GM13977 (cell line): Measurements from ENCODE around the gene SUGP1.

Experiments used
- DNase-seq: peaks from one replicate; pipeline ENCODE4 v3.0.0; 2012; ENCODE audit warnings: low spot score
- in situ Hi-C: fragments of 300-500 bp; cut with MboI; formaldehyde crosslinking; loops from one replicate; pipeline ENCODE4 v1.12.0; 2022; ENCODE audit warnings: low sequenced_read_pairs, low pct_unique_long_range_greater_than_20kb, mixed read lengths, inconsistent platforms; ENCODE audit not compliant: unreplicated experiment
- TF ChIP-seq, protein P1 (sequence below): IDR thresholded peaks from 2 replicates; pipeline ENCODE4 v1.5.1; 2012; ENCODE audit warnings: mild to moderate bottlenecking, control low read depth; ENCODE audit not compliant: insufficient read depth; ENCODE audit errors: extremely low read depth, missing control alignments

SUGP1 gene

DNA sequence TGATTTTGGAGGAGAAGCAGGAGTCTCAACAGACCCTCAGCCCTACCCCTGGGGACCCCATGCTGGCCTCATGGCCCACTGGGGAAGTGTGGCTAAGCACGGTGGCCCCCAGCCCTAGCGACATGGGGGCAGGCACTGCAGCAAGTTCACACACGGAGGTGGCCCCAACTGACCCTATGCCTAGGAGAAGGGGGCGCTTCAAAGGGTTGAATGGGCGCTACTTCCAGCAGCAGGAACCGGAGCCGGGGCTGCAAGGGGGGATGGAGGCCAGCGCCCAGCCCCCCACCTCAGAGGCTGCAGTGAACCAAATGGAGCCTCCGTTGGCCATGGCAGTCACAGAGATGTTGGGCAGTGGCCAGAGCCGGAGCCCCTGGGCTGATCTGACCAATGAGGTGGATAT lies 93.6 kb downstream of the SUGP1 start:
- TF ChIP-seq, protein P1, sequence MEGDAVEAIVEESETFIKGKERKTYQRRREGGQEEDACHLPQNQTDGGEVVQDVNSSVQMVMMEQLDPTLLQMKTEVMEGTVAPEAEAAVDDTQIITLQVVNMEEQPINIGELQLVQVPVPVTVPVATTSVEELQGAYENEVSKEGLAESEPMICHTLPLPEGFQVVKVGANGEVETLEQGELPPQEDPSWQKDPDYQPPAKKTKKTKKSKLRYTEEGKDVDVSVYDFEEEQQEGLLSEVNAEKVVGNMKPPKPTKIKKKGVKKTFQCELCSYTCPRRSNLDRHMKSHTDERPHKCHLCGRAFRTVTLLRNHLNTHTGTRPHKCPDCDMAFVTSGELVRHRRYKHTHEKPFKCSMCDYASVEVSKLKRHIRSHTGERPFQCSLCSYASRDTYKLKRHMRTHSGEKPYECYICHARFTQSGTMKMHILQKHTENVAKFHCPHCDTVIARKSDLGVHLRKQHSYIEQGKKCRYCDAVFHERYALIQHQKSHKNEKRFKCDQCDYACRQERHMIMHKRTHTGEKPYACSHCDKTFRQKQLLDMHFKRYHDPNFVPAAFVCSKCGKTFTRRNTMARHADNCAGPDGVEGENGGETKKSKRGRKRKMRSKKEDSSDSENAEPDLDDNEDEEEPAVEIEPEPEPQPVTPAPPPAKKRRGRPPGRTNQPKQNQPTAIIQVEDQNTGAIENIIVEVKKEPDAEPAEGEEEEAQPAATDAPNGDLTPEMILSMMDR = no peak
- no peak for DNase-seq
- in situ Hi-C loops = no loop called here

DNA sequence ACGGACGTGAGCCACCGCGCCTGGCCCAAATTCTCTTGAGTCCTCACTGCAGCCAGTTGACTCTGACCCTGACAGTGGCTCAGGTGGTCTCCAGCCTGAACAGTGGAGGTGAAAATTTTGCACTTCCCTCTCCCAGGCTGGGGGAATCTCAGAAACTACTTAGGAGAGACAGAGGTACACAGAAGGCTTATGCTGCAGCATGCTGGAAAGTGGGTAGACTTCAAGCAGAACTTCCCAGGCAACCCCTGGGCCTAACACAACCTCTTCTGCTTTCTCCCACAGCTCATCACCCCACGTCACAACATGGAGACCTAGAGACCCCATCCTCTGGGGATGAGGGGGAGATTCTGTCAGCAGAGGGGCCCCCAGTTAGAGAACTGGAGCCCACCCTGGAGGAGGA lies 94.1 kb downstream of the SUGP1 start:
- in situ Hi-C loops = no loop called here
- TF ChIP-seq, protein P1 = no peak
- no peak for DNase-seq
